Tongue (tissue), 2 donors: ENCODE results near the gene KAZN. TPM values are rescaled to one million over a fixed set of nuclear protein-coding genes. Genes with fewer than 3 reads are reported as not detected.
A peak's percentile ranks its signal among the peaks of the same experiment; 100 is the strongest.
"Not testable (repeated sequence)": the region's sequence is repeated elsewhere in the genome, so short reads cannot be mapped to it uniquely, and the experiment has no call there.

Source experiments
- DNase-seq: peaks from one replicate; pipeline ENCODE4 v3.0.0-alpha.2; 2015
- total RNA-seq: library from RNA; depleted of rRNA; stranded (reverse); fragments of >200 nt; gene quantifications from one replicate; pipeline ENCODE4 v1.2.3, GENCODE V29; 2014

Gene KAZN
- total RNA-seq, 1 donor from 2014 or later, result 12.3 TPM

DNA sequence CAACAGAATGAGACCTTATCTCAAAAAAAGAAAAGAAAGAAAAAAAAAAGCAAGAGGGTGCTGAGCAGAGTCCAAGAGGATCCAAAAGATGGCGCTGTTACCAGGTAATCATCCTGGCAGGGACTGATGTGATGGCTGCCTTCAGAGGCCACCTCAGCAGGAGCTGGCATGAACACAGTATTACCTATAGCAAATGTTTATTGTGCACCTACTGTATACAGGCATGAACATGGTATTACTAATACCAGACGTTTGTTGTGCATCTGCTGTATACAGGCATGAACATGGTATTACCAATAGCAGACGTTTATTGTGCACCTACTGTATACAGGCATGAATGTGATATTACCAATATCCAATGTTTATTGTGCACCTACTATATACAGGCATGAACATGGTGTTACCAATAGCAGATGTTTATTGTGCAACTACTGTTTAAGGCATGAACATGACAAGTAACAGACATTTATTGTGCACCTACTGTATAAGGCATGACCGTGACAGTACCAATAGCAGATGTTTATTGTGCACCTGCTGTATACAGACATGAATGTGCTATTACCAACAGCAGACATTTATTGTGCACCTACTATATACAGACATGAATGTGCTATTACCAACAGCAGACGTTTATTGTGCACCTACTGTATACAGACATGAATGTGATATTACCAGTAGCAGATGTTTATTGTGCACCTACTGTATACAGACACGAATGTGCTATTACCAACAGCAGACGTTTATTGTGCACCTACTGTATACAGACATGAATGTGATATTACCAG, 439.9 kb downstream of the KAZN start:
- no peak for DNase-seq

DNA sequence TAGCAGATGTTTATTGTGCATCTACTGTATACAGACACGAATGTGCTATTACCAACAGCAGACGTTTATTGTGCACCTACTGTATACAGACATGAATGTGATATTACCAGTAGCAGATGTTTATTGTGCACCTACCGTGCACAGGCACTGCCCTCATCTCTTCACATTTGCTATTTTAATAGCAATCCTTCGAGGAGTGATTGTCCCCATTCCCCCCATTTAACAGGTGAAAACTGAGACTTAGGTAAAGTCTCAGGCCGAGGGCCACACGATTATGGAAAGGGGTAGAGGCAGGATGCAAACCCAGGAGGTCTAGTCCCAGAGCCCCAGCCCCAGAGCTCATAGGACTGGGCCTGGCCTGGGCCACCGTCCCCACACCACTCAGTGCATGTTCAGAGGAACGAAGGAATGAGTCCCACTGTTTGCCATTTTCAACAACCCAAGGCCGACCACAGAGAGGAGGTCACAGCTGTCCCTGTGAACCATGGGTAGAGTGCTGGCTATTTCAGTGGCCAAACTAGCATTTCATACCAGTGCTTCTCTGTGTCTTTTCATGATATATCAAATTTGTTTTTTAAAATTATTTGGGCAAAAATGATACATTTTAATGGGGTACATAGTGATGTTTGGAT, 440.6 kb downstream of the KAZN start:
- no peak for DNase-seq

DNA sequence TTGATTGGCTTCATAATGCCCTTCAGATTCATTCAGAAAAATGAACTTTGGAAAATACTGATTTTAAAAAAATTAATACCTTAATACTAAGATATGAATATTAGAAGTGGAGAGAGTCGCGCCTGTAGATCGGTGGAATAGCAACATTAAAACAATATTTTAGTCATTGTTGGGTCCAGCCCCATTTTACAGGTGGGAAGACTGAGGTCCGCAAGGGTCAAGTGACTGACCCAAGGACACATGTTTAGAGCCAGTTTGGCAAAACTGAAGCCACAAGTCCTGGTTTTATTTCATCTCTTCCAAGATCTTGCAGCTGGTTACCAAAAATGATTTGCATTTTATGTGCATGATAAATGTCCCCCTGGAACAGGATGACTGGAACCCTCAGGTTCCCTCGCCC, 441.4 kb downstream of the KAZN start:
- no peak for DNase-seq

DNA sequence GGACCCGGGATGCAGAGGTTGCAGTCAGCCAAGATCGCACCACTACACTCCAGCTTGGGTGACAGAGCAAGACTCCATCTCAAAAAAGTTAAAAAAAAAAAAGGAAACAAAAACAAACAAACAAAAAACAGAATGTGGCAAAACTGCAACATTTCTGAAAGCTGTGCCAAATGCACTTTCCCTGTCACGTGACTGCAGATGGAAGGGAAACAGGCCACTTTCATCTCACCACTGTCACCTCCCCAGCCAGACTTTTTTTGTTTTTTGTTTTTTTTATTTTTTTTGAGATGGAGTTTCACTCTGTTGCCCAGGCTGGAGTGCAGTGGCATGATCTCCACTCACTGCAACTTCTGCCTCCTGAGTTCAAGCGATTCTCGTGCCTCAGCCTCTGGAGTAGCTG, 442.2 kb downstream of the KAZN start:
- not testable (repeated sequence) for DNase-seq

DNA sequence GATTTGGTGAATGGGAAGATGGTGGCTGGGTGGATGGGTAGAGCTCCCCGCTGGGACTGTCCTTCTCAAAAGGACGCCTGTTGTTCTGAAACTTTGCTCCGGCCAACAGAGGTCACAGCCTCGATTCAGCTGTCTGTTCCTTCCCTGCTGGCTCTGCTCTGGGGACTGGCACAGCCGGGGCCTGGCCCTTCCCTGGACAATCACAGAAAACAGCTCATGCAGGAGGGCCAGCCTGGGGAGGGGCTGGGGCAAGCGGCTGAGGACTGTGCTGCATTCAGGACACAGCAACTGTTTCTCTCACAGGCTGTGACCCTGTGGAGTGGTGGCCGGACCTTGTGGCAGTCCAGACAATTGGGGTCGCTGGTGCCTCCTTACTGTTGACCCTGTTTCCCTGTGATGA, 444.4 kb downstream of the KAZN start:
- DNase-seq, result no peak

DNA sequence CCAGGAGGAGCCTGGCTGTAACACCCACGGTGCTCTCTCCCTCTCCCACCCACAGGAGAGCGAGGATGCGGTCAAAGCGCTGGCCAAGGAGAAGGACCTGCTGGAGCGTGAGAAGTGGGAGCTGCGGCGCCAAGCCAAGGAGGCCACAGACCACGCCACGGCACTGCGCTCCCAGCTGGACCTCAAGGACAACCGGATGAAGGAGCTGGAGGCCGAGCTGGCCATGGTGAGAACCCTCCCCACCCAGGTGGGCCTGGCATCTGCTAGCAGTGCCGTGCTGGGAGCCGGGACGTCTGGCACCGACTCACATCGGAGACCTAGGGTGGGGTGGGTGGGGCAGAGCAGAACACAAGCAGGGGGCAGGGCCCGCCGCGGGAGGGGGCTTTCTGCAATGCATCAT, 445.4 kb downstream of the KAZN start:
- no peak for DNase-seq

DNA sequence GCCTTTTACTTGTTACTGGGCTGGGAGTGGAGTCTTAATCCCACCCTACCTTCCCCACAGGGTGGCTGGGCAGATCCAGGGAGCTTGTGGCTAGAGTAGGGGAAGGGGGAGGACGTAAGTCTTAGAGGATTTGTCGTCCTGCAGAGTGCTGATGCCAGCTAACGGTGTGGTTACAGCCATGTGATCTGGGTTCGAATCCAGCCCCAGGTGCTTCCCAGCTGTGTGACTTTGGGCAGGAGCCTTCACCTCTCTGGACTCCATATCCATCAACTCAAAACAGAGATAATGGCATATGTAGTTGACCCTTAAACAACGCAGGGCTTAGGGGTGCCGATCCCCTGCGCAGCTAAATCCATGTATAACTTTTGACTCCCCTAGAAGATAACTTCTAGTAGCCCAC, 446.6 kb downstream of the KAZN start:
- DNase-seq, result no peak

DNA sequence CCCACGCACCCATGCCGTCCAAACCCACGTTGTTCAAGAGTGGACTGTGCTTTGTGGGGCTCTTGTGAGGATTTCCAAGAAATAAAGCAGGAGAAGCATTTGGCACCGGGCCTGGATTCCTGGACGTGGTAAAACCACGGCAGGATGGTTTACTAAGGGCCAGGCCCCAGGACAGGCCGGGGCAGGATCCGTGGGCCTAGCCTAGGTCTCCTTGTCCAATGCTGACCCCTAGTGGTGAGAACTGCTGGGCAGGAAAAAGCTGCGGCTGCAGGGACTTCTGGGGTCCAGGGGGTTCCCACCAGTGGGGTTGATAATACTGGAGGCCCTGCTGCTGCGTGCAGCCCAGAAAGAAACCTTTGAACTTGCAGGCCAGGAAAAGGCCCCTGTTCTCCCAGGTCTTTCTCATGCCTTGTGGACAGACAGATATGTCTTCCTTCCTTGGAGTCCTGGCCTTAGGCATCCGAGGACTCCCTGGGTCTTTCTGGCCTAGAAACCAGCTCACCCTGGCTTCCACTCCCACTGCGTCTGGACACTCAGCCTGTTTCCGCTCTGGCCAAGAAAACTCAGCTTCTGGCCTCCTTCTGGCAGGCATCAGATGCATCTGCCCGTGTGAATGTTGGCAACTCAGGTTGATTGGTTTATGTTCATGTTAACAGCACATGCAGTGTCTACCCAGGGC, 448.1 kb downstream of the KAZN start:
- DNase-seq, result peak; percentile 89

DNA sequence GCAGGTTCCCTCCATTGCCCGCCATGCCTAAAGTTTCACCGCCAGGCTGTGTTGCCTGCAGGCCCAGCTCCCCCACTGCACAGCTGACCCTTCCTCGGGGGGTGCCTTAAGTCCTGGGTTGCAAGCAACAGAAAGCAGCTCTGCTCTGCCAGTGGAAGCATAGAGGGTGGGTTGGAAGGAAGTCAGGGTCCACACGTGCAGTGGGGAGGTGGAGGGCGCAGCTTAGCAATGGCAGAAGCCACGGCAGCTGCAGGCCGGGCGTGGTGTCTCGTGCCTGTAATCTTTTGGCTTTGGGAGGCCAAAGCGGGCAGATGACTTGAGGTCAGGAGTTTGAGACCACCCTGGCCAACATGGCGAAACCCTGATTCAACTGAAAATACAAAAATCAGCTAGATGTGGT, 448.8 kb downstream of the KAZN start:
- DNase-seq, result no peak

DNA sequence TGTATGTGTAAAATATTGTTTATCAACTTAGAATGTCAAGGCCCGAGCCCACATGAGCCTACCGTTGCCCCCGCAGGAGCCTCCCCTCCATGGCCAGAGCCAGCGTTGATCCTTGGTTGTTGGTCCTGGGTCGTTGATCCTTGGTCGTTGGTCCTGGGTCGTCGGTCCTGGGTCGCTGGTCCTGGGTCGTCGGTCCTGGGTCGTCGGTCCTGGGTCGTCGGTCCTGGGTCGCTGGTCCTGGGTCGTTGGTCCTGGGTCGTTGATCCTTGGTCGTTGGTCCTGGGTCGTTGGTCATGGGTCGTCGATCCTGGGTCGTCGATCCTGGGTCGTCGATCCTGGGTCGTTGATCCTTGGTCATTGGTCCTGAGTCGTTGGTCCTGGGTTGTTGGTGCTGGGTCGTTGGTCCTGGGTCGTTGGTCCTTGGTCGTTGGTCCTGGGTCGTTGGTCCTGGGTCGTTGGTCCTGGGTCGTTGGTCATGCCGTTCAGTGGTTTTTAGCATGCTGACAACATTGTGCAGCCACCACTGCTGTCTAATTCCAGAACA, 450.0 kb downstream of the KAZN start:
- no peak for DNase-seq

DNA sequence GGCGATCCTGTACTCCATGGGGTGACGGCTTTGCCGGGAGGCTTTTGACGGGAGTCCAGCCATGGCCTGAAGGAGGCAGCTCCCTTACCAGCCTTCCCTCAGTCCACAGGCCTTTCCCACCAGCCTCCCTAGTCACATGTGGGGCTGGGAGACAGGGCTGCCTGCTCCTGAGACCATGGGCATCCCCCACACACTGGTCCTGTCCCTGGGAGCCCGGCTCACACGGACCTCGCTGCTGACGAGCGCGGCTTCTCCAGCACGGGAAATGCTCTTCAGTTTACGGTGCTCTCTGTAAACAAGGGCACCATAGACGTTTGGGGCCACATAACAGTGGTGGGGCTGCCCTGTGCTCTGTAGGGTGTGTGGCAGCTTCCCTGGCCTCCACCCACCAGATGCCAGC, 450.6 kb downstream of the KAZN start:
- no peak for DNase-seq

DNA sequence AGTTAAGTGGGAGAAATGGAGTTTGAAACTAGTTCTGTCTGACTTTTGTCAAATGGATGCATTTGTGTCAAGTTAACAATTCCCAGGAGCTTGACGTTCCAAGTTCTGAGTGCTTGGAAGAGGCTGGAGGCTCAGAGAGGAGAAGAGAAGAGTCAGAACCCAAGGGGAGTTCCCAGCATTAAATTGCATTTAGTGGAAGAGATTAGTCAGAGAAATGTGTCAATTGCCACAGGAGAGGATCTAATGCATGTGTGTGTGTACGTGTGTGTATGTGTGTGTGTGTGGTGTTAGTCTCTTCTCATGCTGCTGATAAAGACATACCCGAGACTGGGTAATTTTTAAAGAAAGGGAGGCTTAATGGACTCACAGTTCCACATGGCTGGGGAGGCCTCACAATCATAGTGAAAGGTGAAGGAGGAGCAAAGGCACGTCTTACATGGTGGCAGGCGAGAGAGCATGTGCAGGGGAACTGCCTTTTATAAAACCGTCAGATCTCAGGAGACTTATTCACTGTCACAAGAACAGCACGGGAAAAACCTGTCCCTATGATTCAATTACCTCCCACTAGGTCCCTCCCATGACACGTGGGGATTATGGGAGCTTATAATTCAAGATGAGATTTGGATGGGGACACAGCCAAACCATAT, 453.5 kb downstream of the KAZN start:
- DNase-seq, result no peak

DNA sequence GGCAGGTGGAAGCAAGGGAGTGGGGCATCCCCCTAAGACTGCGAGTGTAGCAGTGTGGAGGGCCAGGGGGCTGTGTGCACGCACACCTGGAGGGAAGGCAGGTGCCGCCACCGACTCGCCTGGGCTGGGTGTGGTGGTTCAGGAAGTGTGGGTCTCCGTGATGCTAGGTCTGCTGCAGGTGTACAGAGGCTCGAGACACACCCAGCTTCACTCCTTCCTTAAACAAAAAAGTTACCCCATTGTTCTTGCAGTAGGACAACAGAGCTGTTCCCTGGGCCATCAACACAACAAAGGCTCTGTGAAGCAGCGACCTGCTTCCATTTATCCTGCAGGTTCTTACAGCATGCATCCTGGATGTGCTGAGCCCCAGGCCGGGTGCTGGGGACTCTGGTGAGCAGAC, 454.7 kb downstream of the KAZN start:
- no peak for DNase-seq

DNA sequence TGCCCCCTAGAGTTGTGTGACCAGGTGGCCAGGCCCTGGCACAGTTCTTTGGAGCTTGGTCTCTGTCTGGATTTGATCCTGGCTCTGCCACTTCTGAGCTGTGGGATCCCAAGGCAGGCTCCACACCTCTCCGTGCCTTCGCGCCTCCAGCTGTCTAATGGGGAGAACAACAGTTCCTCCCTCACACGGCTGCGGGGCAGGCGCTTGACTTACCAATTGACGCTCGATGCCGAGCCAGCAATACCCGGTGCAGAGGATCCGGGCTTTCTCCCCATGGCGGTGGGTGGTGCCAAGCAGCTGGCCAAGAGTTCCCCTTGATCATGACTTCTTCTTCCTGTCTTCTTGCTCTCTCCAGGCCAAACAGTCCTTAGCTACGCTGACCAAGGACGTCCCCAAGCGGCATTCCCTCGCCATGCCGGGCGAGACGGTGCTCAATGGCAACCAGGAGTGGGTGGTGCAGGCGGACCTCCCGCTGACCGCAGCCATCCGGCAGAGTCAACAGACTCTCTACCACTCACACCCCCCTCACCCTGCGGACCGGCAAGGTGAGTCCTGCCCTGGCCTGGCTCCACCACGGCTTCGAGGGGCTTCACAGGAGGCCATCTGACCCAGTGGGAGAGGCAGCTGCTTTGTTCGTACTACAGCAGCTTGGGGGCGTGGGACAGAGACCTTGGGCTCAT, 457.4 kb downstream of the KAZN start:
- no peak for DNase-seq

DNA sequence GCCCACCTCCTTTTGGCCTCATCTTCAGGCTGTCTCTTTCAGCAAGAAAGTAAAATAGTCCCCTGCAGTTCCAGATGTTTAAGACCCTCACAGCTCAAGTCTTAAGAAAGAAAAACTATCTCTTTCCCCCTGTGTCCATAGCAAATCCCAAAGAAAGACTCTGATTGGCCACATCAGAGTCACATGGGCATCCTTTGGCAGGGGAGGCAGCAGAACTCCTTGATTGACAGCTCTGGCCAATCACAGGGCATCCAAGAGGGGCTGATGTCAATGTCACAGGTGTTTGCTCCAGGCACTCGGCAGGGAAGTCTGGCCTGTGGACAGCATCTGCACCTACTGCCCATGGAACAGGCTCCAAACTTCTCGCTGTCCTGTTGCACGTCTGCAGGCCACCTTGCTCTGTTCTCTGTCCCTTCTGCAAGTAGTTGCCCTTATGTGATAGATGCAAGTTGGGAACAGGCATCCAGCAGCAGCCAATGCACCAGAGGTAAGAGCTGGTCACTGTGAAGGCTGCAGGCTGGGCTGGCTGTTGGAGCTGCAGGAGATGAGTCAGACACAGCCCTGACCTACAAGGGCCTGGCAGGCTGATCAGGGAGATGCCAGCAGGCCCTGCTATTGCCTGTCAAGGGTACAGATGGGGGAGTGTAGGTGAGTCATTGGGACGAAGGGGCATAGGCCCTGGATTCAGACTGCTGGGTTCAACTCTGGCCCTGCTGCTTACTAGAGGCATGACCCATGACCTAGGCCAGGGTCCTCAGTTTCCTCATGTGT, 458.2 kb downstream of the KAZN start:
- no peak for DNase-seq

DNA sequence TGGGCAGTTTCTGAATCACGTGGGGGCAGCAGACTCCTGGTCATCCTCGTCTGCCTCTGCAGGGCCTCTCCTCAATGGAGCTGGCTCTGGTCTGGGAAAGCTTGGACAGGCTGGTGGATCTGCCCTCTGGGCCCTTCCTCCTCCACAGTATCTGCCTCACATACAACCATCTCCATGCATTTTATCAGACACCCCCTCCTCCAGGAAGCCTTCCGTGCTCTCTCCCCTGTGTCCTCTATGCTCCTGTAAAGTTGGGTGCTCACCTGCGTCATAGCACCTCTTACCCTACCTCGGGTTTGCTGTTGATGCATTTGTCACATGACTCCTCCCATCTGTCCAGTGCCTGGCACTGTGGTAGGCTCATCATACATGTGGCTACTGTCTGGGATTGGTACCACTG, 459.3 kb downstream of the KAZN start:
- no peak for DNase-seq

DNA sequence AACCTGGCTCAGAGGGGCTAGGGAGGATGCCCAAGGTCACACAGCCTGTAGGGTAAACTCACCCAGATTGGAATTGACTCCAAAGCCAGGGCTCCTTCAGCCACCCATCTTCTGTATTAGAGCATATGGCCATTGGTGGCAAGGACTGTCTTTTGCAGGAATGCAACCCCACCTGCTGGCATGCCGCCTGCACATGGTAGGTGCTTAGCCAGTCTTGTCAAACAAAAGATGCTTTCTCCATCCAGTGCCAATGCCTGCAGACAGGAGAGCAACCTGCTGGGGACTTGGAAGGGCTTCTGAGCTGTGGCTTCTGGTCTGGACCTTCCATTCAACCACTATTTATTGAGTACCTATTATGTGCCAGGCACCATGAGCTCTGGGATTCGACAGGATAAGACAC, 459.8 kb downstream of the KAZN start:
- no peak for DNase-seq

DNA sequence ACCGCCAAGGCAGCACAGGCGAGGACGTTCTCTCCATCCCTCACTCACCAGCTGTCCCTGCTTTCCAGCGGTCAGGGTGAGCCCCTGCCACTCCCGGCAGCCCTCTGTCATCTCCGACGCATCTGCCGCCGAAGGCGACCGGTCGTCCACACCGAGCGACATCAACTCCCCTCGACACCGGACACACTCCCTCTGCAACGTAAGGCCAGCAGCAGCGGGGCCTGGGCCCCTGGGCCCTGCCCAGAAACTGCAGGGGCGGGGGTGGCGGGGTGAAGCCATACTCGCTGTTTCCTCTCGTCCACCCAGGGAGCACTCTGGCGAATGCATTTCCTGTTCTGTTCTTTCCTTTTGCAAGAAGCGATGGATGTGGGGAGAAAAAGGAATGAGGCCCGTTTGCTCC, 461.6 kb downstream of the KAZN start:
- no peak for DNase-seq

DNA sequence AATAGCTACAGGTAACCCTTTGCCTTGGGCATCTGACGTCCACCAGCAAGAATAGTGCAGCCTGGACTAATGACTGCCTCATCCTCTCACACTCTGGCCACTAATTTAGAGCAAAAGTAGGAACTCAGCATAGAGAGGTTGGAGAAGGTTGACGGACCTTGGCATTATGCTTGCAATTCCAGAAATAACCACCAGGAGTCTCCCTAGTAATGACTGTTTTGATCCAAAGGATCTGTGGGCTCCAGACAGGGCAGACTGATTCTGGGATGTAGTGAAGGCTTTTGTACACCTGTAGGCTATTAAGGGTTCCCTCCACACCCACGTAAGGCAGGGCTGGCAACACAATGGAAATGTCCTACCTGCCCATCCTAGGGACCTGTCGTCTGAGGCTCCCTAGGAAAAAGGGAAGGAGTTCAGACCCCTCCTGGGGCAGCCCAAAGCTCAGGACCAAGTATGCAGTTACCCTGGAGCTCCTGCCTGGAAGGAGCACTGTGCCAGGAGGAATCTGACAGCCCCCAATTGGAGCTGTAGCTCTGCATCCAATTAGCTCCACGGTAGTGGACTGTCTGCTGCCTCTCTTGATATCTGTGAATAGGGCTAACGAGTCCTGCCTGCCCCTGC, 464.1 kb downstream of the KAZN start:
- DNase-seq, result no peak

DNA sequence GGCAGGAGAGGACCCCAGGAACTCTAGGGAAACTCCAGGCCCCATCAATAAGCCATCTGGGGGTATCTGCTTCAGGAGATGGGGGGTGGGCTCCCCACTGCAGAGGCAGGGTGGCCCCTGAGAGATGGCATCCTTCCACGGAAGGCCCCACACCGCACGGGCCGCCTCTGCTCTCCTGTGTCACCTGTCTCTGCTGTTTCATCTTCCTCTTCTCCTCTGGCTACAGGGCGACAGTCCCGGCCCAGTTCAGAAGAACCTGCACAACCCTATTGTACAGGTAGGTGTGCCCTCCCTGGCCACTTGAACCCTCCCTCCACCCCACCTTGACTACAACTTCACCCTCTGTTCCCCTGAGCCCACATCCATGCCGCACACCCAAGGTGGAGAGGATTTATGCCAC, 464.9 kb downstream of the KAZN start:
- DNase-seq, result no peak

DNA sequence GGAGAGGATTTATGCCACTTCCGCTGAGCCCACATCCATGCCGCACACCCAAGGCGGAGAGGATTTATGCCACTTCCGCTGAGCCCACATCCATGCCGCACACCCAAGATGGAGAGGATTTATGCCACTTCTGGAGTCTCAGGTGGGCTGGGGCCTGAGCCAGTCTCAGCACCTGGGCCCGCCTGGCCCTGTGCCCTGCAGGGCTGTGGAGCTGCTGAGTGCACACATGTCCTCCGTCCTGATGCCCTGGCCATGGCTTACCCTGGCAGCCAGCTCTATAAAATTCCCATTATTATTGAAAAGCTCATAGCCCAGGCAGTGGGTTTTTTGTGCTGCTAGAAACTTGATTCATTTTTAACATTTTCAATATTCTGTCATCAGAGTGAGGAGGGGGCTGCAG, 465.3 kb downstream of the KAZN start:
- DNase-seq, result no peak
